Measurements from ENCODE around the gene SLC2A10.
"Not testable (repeated sequence)": the region's sequence is repeated elsewhere in the genome, so short reads cannot be mapped to it uniquely, and the experiment has no call there.

Gene SLC2A10

DNA sequence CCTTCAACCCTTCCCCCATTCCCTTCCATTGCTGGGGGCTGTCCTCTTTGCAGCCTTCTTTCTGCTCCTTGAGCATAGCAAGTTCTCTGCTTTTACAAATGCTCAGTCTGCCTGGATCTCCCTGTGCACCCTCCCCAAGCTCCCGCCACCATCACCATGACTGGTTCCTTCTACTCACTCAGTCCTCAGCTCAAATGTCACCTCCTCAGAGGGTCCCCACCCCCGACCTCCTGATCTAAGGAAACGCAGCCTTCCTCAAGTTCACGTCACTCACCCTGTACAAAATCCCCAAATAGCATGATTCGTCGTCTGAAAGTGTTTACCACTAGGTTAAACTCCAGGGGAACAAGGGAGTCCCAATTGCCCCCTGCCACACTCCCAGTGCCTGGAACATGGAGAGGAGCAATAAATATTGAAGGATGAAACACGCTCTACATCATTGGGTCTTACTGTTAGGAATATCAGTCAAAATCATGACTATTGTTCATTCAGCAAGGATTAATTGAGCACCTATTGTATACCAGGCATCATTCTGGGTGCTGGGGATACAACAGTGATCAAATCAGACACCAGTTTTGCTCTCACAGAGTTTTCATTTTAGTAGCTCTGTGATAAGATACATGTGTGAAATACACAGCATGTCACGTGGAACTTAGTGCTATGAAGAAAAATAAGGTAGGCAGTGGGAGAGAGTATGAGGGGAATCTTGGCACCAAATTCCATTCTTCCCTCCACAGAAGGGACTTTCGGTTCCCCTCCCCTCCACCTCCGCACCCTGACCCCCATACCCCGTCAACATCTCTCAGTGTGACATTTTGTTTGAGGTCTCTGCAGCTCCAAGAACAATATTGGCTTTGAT is 35.8 kb upstream of the SLC2A10 start:
- Histone ChIP-seq H4K20me1 (ENCODE audit: insufficient read depth, low read length) (no peaks in the 10 kb centered on the region), H3K9ac (ENCODE audit: low read length) (no peak overlapping the region), H3K79me2 (ENCODE audit: low read length) (no peaks in the 10 kb centered on the region), H3K27me3 (ENCODE audit: low read depth, low read length) (peaks cover 14% of the 10 kb centered on the region; the same call in 1 of the 2 replicates), H3K36me3 (replicated peaks; ENCODE audit: low read depth, low read length) (no peaks in the 10 kb centered on the region), H3K4me1 (ENCODE audit: low read length) (no peaks in the 10 kb centered on the region), H3K9me3 (ENCODE audit: insufficient read depth, low read length) (peaks cover 12% of the 10 kb centered on the region), H3K4me2 (ENCODE audit: low read length) (no peak overlapping the region), H2AFZ (ENCODE audit: low read depth, low read length) (no peak overlapping the region), H3K4me3 (ENCODE audit: low read length) (no peak overlapping the region), H3K27ac (ENCODE audit: low read length) (no peak overlapping the region)
- no peak for TF ChIP-seq EZH2phosphoT487 (IDR thresholded peaks at IDR 0.05; ENCODE audit: low read depth)
- TF ChIP-seq, protein P1, sequence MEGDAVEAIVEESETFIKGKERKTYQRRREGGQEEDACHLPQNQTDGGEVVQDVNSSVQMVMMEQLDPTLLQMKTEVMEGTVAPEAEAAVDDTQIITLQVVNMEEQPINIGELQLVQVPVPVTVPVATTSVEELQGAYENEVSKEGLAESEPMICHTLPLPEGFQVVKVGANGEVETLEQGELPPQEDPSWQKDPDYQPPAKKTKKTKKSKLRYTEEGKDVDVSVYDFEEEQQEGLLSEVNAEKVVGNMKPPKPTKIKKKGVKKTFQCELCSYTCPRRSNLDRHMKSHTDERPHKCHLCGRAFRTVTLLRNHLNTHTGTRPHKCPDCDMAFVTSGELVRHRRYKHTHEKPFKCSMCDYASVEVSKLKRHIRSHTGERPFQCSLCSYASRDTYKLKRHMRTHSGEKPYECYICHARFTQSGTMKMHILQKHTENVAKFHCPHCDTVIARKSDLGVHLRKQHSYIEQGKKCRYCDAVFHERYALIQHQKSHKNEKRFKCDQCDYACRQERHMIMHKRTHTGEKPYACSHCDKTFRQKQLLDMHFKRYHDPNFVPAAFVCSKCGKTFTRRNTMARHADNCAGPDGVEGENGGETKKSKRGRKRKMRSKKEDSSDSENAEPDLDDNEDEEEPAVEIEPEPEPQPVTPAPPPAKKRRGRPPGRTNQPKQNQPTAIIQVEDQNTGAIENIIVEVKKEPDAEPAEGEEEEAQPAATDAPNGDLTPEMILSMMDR (IDR thresholded peaks at IDR 0.05; ENCODE audit: low read depth, low read length) = no peak

DNA sequence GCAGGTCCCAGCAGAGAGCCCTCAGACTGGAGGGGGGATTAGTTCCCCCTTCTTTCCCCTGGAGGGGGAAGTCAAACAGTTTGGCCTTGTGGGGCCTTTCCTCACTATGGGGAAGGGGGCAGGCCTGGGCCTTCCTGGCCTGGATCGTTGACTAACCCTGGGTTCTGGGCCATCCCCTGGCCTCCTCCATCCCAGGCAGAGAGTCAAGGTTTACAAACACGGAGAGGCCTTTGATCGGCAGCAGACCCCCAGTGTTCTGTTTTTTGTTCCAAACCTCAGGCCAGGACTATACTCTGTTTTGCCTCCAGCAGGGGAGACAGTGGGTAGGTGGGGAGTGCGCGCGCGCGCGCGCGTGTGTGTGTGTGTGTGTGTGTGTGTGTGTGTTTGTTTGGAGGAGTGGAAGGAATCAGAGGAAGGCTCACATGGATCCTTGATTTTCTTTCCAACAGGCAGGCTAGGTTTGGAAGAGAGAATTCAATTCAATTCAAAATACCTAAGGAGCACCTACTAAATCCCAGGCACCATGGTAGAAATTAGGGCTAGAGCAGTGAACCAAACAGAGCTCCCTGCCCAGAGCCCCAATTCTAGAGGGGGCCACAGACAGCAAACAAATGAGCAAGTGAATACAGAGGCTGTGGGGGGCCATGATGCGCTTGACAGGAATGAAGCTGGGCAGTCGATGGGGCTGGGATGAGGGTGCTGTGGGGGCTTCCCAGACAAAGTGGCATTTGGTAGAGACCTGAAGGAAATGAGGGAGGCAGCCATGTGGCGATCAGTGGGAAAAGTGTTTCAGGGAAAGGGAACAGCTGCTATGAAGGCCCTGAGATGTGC is 35.0 kb upstream of the SLC2A10 start:
- Histone ChIP-seq H3K27me3 (ENCODE audit: low read depth, low read length) (peaks cover 14% of the 10 kb centered on the region; the same call in 1 of the 2 replicates), H3K79me2 (ENCODE audit: low read length) (no peaks in the 10 kb centered on the region), H3K4me3 (ENCODE audit: low read length) (no peak overlapping the region), H4K20me1 (ENCODE audit: insufficient read depth, low read length) (no peaks in the 10 kb centered on the region), H3K4me1 (ENCODE audit: low read length) (no peaks in the 10 kb centered on the region), H3K27ac (ENCODE audit: low read length) (no peak overlapping the region), H3K9ac (ENCODE audit: low read length) (no peak overlapping the region), H3K4me2 (ENCODE audit: low read length) (no peak overlapping the region), H3K36me3 (replicated peaks; ENCODE audit: low read depth, low read length) (no peaks in the 10 kb centered on the region), H3K9me3 (ENCODE audit: insufficient read depth, low read length) (peaks cover 12% of the 10 kb centered on the region), H2AFZ (ENCODE audit: low read depth, low read length) (no peak overlapping the region)
- TF ChIP-seq EZH2phosphoT487 (IDR thresholded peaks at IDR 0.05; ENCODE audit: low read depth) = no peak
- TF ChIP-seq, protein P1 (IDR thresholded peaks at IDR 0.05; ENCODE audit: low read depth, low read length) = no peak

DNA sequence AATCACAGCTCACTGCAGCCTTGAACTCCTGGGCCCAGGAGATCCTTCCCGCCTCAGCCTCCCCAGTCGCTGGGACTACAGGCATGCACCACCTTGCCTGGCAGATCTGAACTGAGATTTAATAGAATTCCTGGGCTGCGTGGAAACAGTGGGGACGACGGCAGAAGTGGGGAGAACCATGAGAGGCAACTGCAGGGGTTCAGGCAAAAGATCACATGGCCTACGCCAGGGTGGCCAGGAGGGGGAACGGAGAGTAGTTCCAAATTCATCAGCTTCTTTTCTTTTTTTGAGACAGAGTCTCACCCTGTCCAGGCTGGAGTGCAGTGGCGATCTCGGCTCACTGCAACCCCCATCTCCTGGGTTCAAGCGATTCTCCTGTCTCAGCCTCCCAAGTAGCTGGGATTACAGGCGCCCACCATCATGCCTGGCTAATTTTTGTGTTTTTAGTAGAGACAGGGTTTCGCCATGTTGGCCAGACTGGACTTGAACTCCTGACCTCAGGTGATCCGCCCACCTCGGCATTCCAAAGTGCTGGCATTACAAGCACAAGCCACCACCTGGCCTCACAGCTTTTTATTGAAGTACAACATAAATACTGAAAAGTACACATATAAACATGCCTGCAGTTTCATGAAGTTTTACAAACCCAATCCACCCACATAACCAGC is 32.7 kb upstream of the SLC2A10 start:
- H3K4me3 ChIP-seq (ENCODE audit: low read length); H3K27ac ChIP-seq (ENCODE audit: low read length); H3K9ac ChIP-seq (ENCODE audit: low read length); H2AFZ ChIP-seq (ENCODE audit: low read depth, low read length); H3K4me1 ChIP-seq (ENCODE audit: low read length); H3K9me3 ChIP-seq (ENCODE audit: insufficient read depth, low read length); H3K79me2 ChIP-seq (ENCODE audit: low read length); H3K27me3 ChIP-seq (ENCODE audit: low read depth, low read length); H3K36me3 ChIP-seq (replicated peaks; ENCODE audit: low read depth, low read length); H3K4me2 ChIP-seq (ENCODE audit: low read length): not testable (repeated sequence)
- H4K20me1 ChIP-seq (ENCODE audit: insufficient read depth, low read length) = peaks cover 13% of the 10 kb centered on the region

DNA sequence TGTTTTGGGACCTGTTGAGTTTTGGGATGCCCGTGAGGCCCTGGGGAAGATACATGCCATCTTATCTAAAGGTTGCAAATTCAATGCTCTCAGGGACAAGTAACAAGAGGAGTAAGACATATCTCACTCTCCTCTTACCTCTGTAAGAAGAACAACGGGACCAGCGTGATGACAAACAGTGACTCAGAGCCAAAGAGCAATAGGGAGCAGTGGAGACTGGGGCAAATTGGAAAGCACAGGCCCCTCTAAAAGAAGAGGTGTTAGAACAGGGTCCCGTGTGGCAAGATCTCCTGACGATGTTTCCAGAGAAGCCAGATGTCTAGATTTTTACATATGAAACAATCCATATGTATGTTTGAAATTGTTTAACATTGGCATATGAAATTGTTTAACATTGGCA is 31.8 kb upstream of the SLC2A10 start:
- H2AFZ ChIP-seq (ENCODE audit: low read depth, low read length) = no peak overlapping the region
- peaks cover 4% of the 10 kb centered on the region for H3K36me3 ChIP-seq (replicated peaks; ENCODE audit: low read depth, low read length)
- no peaks in the 10 kb centered on the region for H3K27me3 ChIP-seq (ENCODE audit: low read depth, low read length)
- TF ChIP-seq EZH2phosphoT487 (IDR thresholded peaks at IDR 0.05; ENCODE audit: low read depth) = no peak
- TF ChIP-seq, protein P1 (IDR thresholded peaks at IDR 0.05; ENCODE audit: low read depth, low read length) = no peak
- no peak overlapping the region for H3K4me2 ChIP-seq (ENCODE audit: low read length)
- no peak overlapping the region for H3K4me3 ChIP-seq (ENCODE audit: low read length)
- H3K27ac ChIP-seq (ENCODE audit: low read length) = no peak overlapping the region
- no peaks in the 10 kb centered on the region for H3K9me3 ChIP-seq (ENCODE audit: insufficient read depth, low read length)
- H3K4me1 ChIP-seq (ENCODE audit: low read length) = peaks cover 15% of the 10 kb centered on the region
- no peak overlapping the region for H3K9ac ChIP-seq (ENCODE audit: low read length)
- H3K79me2 ChIP-seq (ENCODE audit: low read length) = no peaks in the 10 kb centered on the region
- H4K20me1 ChIP-seq (ENCODE audit: insufficient read depth, low read length) = peaks cover 20% of the 10 kb centered on the region

Data from OCI-LY3 (cell line).